Gastroesophageal sphincter (tissue), 3 donors: ENCODE data around the gene RPTOR.

ENCODE experiments used
- EP300 ChIP-seq: sonication (generic); formaldehyde crosslinking; IDR thresholded peaks from one replicate; pipeline ENCODE4 v1.6.1; 2017; ENCODE audit warnings: antibody characterized with exemption, mild to moderate bottlenecking
- POLR2A ChIP-seq, 2 donors: fragments of 450-650 bp; IDR thresholded peaks; one replicate each; pipeline ENCODE4 v1.6.1; 2017; ENCODE audit warnings: antibody characterized with exemption in 2 of 2, mild to moderate bottlenecking in 2 of 2, moderate library complexity in 1 of 2
- POLR2AphosphoS5 ChIP-seq: sonication (generic); formaldehyde crosslinking; IDR thresholded peaks from one replicate; pipeline ENCODE4 v1.6.1; 2017; ENCODE audit warnings: antibody characterized with exemption
- TF ChIP-seq, protein P1 (sequence below), 4 experiments: fragments of 200-600 bp in 2 of 4; fragments of 450-650 bp in 2 of 4; sonication (generic) in 1 of 4; IDR thresholded peaks; one replicate each; pipeline ENCODE4 v1.5.1; 2017 to 2019; ENCODE audit warnings: antibody characterized with exemption in 4 of 4, mild to moderate bottlenecking in 2 of 4, moderate library complexity in 2 of 4

- TF ChIP-seq POLR2AphosphoS5: no peak
- TF ChIP-seq, protein P1, sequence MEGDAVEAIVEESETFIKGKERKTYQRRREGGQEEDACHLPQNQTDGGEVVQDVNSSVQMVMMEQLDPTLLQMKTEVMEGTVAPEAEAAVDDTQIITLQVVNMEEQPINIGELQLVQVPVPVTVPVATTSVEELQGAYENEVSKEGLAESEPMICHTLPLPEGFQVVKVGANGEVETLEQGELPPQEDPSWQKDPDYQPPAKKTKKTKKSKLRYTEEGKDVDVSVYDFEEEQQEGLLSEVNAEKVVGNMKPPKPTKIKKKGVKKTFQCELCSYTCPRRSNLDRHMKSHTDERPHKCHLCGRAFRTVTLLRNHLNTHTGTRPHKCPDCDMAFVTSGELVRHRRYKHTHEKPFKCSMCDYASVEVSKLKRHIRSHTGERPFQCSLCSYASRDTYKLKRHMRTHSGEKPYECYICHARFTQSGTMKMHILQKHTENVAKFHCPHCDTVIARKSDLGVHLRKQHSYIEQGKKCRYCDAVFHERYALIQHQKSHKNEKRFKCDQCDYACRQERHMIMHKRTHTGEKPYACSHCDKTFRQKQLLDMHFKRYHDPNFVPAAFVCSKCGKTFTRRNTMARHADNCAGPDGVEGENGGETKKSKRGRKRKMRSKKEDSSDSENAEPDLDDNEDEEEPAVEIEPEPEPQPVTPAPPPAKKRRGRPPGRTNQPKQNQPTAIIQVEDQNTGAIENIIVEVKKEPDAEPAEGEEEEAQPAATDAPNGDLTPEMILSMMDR (IDR thresholded peaks at IDR 0.05): no peak
- no peak for TF ChIP-seq EP300
- TF ChIP-seq POLR2A (IDR thresholded peaks at IDR 0.05): no peak
Observed at GRCh38 chr17:80658821-80659220, 114.2 kb downstream of the RPTOR start.
